Measurements from ENCODE around the gene MTHFD1L. TPM values are rescaled to one million over a fixed set of nuclear protein-coding genes. Genes with fewer than 3 reads are reported as not detected.

MTHFD1L gene
- total RNA-seq, 3 donors from 2014 or later: 3.5 to 15.1 (median 11.0) TPM

DNA sequence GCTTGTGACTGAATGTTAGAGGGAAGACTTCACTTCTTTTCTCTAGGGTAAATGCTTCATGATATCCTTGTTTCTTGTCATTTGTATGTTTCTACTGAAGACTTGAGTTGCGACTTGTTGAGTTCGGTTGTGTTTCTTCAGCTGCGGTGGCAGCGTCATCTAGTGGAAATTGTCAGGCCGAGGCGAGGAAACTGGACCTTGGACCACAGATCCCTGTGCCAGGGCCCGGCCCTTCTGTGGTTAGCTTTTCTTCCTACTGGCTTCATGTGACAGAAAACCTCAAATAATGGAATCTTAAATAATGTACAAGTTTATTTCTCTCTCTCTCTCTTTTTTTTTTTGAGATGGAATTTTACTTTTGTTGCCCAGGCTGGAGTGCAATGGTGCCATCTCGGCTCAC lies 12.4 kb downstream of the MTHFD1L start:
- Histone ChIP-seq H3K4me3 (no peak overlapping the region), H3K27me3 (no peaks in the 10 kb centered on the region), H3K9me3 (no peaks in the 10 kb centered on the region), H3K4me1 (no peaks in the 10 kb centered on the region), H3K36me3 (no peaks in the 10 kb centered on the region), H3K27ac (no peak overlapping the region)
- TF ChIP-seq, protein P1, sequence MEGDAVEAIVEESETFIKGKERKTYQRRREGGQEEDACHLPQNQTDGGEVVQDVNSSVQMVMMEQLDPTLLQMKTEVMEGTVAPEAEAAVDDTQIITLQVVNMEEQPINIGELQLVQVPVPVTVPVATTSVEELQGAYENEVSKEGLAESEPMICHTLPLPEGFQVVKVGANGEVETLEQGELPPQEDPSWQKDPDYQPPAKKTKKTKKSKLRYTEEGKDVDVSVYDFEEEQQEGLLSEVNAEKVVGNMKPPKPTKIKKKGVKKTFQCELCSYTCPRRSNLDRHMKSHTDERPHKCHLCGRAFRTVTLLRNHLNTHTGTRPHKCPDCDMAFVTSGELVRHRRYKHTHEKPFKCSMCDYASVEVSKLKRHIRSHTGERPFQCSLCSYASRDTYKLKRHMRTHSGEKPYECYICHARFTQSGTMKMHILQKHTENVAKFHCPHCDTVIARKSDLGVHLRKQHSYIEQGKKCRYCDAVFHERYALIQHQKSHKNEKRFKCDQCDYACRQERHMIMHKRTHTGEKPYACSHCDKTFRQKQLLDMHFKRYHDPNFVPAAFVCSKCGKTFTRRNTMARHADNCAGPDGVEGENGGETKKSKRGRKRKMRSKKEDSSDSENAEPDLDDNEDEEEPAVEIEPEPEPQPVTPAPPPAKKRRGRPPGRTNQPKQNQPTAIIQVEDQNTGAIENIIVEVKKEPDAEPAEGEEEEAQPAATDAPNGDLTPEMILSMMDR (IDR thresholded peaks at IDR 0.05): no peak
- TF ChIP-seq POLR2A (IDR thresholded peaks at IDR 0.05) (no peak), POLR2AphosphoS5 (IDR thresholded peaks at IDR 0.05) (no peak)
- intact Hi-C loops (cut with DNase I; ENCODE audit: low total_unique reads): no loop called here
- no peak for DNase-seq (ENCODE audit: low spot score in 2 of 2)

DNA sequence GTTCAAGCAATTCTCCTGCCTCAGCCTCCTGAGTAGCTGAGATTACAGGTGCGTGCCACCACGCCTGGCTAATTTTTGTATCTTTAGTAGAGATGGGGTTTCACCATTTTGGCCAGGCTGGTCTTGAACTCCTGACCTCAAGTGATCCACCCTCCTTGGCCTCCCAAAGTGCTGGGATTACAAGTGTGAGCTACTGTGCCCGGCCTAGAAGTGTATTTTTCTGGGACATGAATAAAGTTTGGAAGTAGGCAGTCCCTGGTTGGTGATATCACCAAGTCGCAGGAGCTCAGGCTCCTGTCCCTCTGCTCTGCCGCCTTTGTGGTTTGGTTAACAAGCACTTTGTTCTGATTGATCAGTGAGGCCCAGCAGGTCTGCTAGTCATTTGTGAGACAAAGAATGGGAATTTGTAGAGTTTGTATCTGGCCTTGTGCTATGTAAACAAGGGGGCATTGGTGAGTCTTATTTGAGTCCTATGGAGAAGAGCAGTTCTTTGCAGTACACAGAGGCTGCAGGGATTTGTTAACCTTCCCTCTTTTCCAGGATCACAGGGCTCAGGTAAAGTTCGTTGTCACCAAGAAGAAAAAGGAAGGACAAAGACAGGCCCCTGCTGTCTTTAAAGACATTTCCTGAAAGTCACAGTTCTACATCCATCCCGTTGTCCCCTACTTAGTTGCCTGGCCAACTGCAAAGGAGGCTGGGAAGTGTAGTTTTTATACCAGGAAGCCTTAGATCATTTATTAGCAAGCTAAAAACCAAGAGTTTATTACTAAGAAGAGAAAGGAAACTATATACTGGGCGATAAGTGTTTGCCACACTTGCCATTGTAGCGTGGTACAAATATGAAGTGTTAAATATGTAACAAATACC lies 13.1 kb downstream of the MTHFD1L start:
- Histone ChIP-seq H3K36me3 (no peaks in the 10 kb centered on the region), H3K27ac (no peak overlapping the region), H3K4me3 (no peak overlapping the region), H3K27me3 (no peaks in the 10 kb centered on the region), H3K9me3 (no peaks in the 10 kb centered on the region), H3K4me1 (no peaks in the 10 kb centered on the region)
- intact Hi-C loops (cut with DNase I; ENCODE audit: low total_unique reads): no loop called here
- no peak for DNase-seq (ENCODE audit: low spot score in 2 of 2)
- no peak for TF ChIP-seq POLR2AphosphoS5 (IDR thresholded peaks at IDR 0.05)
- TF ChIP-seq POLR2A (IDR thresholded peaks at IDR 0.05): no peak
- TF ChIP-seq, protein P1 (IDR thresholded peaks at IDR 0.05): no peak

DNA sequence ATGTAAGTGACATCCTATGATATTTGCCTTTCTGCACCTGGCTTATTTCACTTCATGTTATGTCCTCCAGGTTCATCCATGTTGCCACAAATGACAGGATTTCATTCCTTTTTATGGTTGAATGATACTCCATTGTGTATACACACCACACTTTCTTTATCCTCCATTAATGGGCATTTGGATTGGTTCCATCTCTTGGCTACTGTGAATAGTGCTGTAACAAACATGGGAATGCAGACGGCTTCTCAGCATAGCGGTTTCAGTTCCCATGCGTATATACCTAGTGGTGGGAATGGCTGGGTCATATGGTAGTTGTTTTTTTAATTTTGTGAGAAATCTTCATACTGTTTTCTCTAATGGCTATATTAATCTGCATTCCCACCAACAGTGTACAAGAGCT lies 14.8 kb downstream of the MTHFD1L start:
- H3K4me1 ChIP-seq: no peaks in the 10 kb centered on the region

DNA sequence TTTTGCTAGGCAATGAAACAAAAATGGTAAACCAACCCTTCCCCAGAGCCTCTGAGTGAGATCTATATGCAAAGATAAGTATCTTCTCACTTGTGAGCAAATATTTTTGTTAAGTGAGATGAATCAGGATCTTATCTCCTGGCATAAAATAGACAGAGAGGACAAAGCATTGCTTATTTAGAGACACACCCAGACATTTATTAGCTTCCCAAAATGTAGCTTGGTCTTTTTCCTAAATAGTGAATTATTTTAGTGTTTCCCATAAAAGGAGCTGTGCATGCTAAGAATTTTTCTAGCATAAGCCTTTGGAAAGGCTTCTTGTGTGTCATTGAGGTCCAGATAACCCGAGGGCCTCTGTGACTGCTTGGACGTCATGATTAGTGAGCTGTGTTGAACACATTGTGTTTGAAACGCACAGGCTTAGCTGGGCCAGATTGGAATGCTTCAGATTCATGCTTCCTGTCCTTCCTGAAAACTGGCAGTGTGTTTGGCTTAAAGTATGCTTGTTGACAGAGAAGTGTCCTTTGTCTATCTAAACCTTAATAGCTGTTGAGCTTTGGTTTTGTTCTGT lies 16.5 kb downstream of the MTHFD1L start:
- H3K9me3 ChIP-seq: no peaks in the 10 kb centered on the region
- H3K27ac ChIP-seq: peak overlapping the region; percentile 34 to 49
- H3K4me1 ChIP-seq: no peaks in the 10 kb centered on the region
- H3K36me3 ChIP-seq: no peaks in the 10 kb centered on the region
- H3K4me3 ChIP-seq: no peak overlapping the region
- intact Hi-C loops (cut with DNase I; ENCODE audit: low total_unique reads): no loop called here
- TF ChIP-seq POLR2AphosphoS5 (IDR thresholded peaks at IDR 0.05): peak in 2 of 3 donors; percentile 17 to 67
- TF ChIP-seq POLR2A (IDR thresholded peaks at IDR 0.05): no peak
- peak; percentile 57 to 87 for DNase-seq (ENCODE audit: low spot score in 2 of 2)
- H3K27me3 ChIP-seq: no peaks in the 10 kb centered on the region

More for the DNA sequence above, 14.8 kb downstream of the MTHFD1L start:
- TF ChIP-seq POLR2A (IDR thresholded peaks at IDR 0.05) (no peak), POLR2AphosphoS5 (IDR thresholded peaks at IDR 0.05) (no peak)
- TF ChIP-seq, protein P1 (IDR thresholded peaks at IDR 0.05): no peak
- no peaks in the 10 kb centered on the region for H3K36me3 ChIP-seq
- H3K27me3 ChIP-seq: no peaks in the 10 kb centered on the region
- H3K9me3 ChIP-seq: no peaks in the 10 kb centered on the region
- DNase-seq (ENCODE audit: low spot score in 2 of 2): no peak
- no peak overlapping the region for H3K4me3 ChIP-seq
- intact Hi-C loops (cut with DNase I; ENCODE audit: low total_unique reads): no loop called here
- H3K27ac ChIP-seq: no peak overlapping the region

DNA sequence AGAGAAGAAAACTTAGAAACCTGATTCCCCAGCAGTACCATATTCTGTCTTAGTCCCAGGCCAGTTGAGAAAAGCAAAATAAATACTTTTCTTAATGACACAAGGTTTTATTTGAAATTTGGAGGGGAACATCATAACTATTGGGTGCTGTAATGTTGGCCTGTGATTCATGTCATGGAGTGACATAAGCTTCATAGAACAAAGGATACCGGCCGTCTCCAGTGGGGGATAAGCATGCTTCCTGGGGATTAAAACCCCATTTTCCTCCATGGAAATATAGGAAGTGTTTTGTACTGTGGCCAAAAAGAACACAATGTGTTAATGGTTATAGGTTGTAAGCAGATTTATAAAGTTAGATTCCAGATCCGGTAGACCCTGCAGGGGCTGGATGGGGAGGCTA lies 18.0 kb downstream of the MTHFD1L start:
- Histone ChIP-seq H3K4me1 (no peaks in the 10 kb centered on the region), H3K9me3 (no peaks in the 10 kb centered on the region), H3K27ac (no peak overlapping the region), H3K27me3 (no peaks in the 10 kb centered on the region), H3K36me3 (no peaks in the 10 kb centered on the region), H3K4me3 (no peak overlapping the region)
- TF ChIP-seq POLR2A (IDR thresholded peaks at IDR 0.05): no peak
- no peak for TF ChIP-seq POLR2AphosphoS5 (IDR thresholded peaks at IDR 0.05)
- TF ChIP-seq, protein P1 (IDR thresholded peaks at IDR 0.05): no peak
- intact Hi-C loops (cut with DNase I; ENCODE audit: low total_unique reads): no loop called here
- no peak for DNase-seq (ENCODE audit: low spot score in 2 of 2)
